K562 (cell line): ENCODE measurements around the gene IMPA2. TPM values are rescaled to one million over a fixed set of nuclear protein-coding genes. Genes with fewer than 3 reads are reported as not detected.

Experiments used
- ATAC-seq: fragments of 200-7000 bp; cut with Tn5 transposase; 3 replicates; pipeline ENCODE4 v1.9.1; 2020; ENCODE audit warnings: moderate library complexity
- BruUV-seq: library from RNA; stranded (reverse); fragments of 400-500 nt; replicated peaks from 2 replicates; lab custom pipeline; 2021; lab: Mats Ljungman, UMichigan
- CTCF ChIA-PET: fragments of 300-600 bp; formaldehyde crosslinking; extraction: SDS; loops from one replicate; lab custom pipeline; 2021; ENCODE audit warnings: low intra/inter-chr PET ratio; lab: Yijun Ruan, JAX
- POLR2A ChIA-PET: fragments of 300-600, 350-650 bp; sonication (Branson Sonifier 250); formaldehyde crosslinking; extraction: SDS; loops from one replicate; lab custom pipeline; 2021; ENCODE audit warnings: antibody characterized with exemption, inconsistent platforms; lab: Yijun Ruan, JAX
- DNase-seq, 4 experiments: peaks; one replicate each; pipeline versions ENCODE4 v3.0.0 to v3.0.0-alpha.2; 2011 to 2018; ENCODE audit warnings: low spot score in 3 of 4, mixed read lengths in 3 of 4; ENCODE audit errors: extremely low read depth in 1 of 4
- FAIRE-seq: peaks from 2 replicates; lab custom pipeline; 2011; peaks lifted over from hg19 to GRCh38; lab: Jason Lieb, UNC
- H2AFZ ChIP-seq: 2 replicates; pipeline ENCODE4 v1.6.0; 2011; ENCODE audit warnings: low read depth, low read length, control low read depth, inconsistent platforms
- H3K27ac ChIP-seq: fragments of 200-600 bp; 3 replicates; pipeline ENCODE4 v1.8.0; 2011; ENCODE audit warnings: low read depth, mild to moderate bottlenecking, control low read depth, inconsistent platforms, low read length, moderate library complexity, mixed read lengths; ENCODE audit errors: extremely low read depth
- H3K27me3 ChIP-seq, 2 experiments: fragments of 300-600 bp in 1 of 2; 2 replicates in 1 of 2; 3 replicates in 1 of 2; pipeline versions ENCODE4 v1.6.0 to v1.8.0; 2011; ENCODE audit warnings: inconsistent platforms in 2 of 2, low read length in 2 of 2, mild to moderate bottlenecking in 1 of 2, mixed read lengths in 1 of 2, moderate library complexity in 1 of 2; ENCODE audit not compliant: control insufficient read depth in 2 of 2, insufficient read depth in 2 of 2
- H3K36me3 ChIP-seq: fragments of 300-600 bp; 3 replicates; pipeline ENCODE4 v1.8.0; 2011; ENCODE audit warnings: mild to moderate bottlenecking, low read length, inconsistent platforms; ENCODE audit not compliant: control insufficient read depth, insufficient read depth
- H3K4me1 ChIP-seq, 2 experiments: fragments of 200-600 bp in 1 of 2; replicated peaks in 1 of 2; 2 replicates in 1 of 2; 3 replicates in 1 of 2; pipeline versions ENCODE4 v1.5.1 to v1.8.0; 2011; ENCODE audit warnings: inconsistent platforms in 2 of 2, low read length in 2 of 2, mild to moderate bottlenecking in 1 of 2, mixed read lengths in 1 of 2, moderate library complexity in 1 of 2; ENCODE audit not compliant: control insufficient read depth in 2 of 2, insufficient read depth in 2 of 2
- H3K4me2 ChIP-seq: 2 replicates; pipeline ENCODE4 v1.6.1; 2011; ENCODE audit warnings: low read length, control low read depth, inconsistent platforms, mixed read lengths; ENCODE audit not compliant: insufficient read depth
- H3K4me3 ChIP-seq: fragments of 200-600 bp; sonication (generic), shearing (Covaris generic); 2 replicates; pipeline ENCODE4 v1.5.1; 2016; ENCODE audit warnings: control low read depth, inconsistent platforms
- H3K79me2 ChIP-seq: fragments of 200-600 bp; 3 replicates; pipeline ENCODE4 v1.8.0; 2011; ENCODE audit warnings: low read length, inconsistent platforms; ENCODE audit not compliant: control insufficient read depth, insufficient read depth
- H3K9ac ChIP-seq, 2 experiments: 2 replicates each; pipeline versions ENCODE4 v1.6.0 to v1.6.1; 2011; ENCODE audit warnings: low read depth in 2 of 2, low read length in 2 of 2, control low read depth in 1 of 2, inconsistent platforms in 1 of 2, mild to moderate bottlenecking in 1 of 2, mixed read lengths in 1 of 2; ENCODE audit not compliant: insufficient read depth in 1 of 2
- H3K9me1 ChIP-seq: one replicate; pipeline ENCODE4 v1.6.0; 2011; ENCODE audit warnings: inconsistent platforms, mild to moderate bottlenecking, low read length, moderate library complexity; ENCODE audit not compliant: control insufficient read depth, insufficient read depth
- H3K9me3 ChIP-seq: replicated peaks from 2 replicates; pipeline ENCODE4 v1.5.1; 2011; ENCODE audit warnings: low read depth, low read length, inconsistent platforms; ENCODE audit not compliant: control insufficient read depth, insufficient read depth
- H4K20me1 ChIP-seq: replicated peaks from 2 replicates; pipeline ENCODE4 v1.6.1; 2011; ENCODE audit warnings: low read length, inconsistent platforms, mixed read lengths; ENCODE audit not compliant: control insufficient read depth, insufficient read depth
- CEBPB ChIP-seq: fragments of 450-650 bp; IDR thresholded peaks from 2 replicates; pipeline ENCODE4 v1.6.1; 2016; ENCODE audit warnings: missing genetic modification characterization, missing compliant biosample characterization
- CEBPG ChIP-seq, 3 experiments: fragments of 200-800 bp in 1 of 3; sonication (Bioruptor generic) in 1 of 3; sonication (generic) in 1 of 3; formaldehyde crosslinking in 1 of 3; IDR thresholded peaks in 2 of 3; conservative IDR thresholded peaks in 1 of 3; 2 replicates each; pipeline versions ENCODE4 v1.6.1 to v1.8.0; 2016 to 2022; ENCODE audit warnings: missing compliant biosample characterization in 2 of 3, missing genetic modification characterization in 2 of 3, mild to moderate bottlenecking in 1 of 3, missing genetic modification reagents in 1 of 3
- E2F4 ChIP-seq: sonication (generic); formaldehyde crosslinking; IDR thresholded peaks from 2 replicates; pipeline ENCODE4 v1.8.0; 2022; ENCODE audit warnings: mild to moderate bottlenecking, low read depth, missing genetic modification reagents
- NR2C1 ChIP-seq, 2 experiments: fragments of 450-650 bp; IDR thresholded peaks; 2 replicates each; pipeline ENCODE4 v1.6.1; 2017; ENCODE audit warnings: mild to moderate bottlenecking in 2 of 2, antibody characterized with exemption in 1 of 2, inconsistent platforms in 1 of 2, missing compliant biosample characterization in 1 of 2, missing genetic modification characterization in 1 of 2
- WGBS: fragments of 100-300 bp; shearing (Covaris generic); methylation state at CpG from one replicate; pipeline ENCODE4 v1.1.6; 2016; ENCODE audit warnings: low coverage, mixed read lengths; ENCODE audit not compliant: insufficient coverage; ENCODE audit errors: missing lambda C conversion rate; 5-methylcytosine and 5-hydroxymethylcytosine counted together
- in situ Hi-C: fragments of 300-500 bp; cut with MboI; formaldehyde crosslinking; loops from 4 replicates; pipeline ENCODE4 v1.15.0; 2018; ENCODE audit warnings: inconsistent platforms, mixed read lengths
- intact Hi-C: fragments of 100-400 bp; cut with micrococcal nuclease; formaldehyde crosslinking; loops from 2 replicates; pipeline ENCODE4 v1.14.2; 2022
- polyA plus RNA-seq, 8 experiments: library from polyadenylated mRNA; depleted of rRNA in 4 of 8; stranded (reverse) in 5 of 8; unstranded in 3 of 8; fragments of >200 nt; fragmentation: Nextera tagmentation in 2 of 8; fragmentation: Illumina TruSeq in 1 of 8; extraction: Ambion mirVana in 2 of 8; extraction: Trizol in 1 of 8; gene quantifications; 2 replicates each; pipeline versions ENCODE4 v1.2.1 to v1.2.3, GENCODE V29; 2011 to 2014; ENCODE audit warnings: inconsistent platforms in 1 of 8, missing spikeins in 1 of 8
- total RNA-seq, 7 experiments: library from RNA; depleted of rRNA in 6 of 7; stranded (reverse); fragments of >200 nt in 6 of 7; fragmentation: Illumina TruSeq in 2 of 7; extraction: Trizol in 2 of 7; gene quantifications; 2 replicates each; pipeline versions ENCODE4 v1.2.1 to v1.2.3, GENCODE V29; 2011 to 2021; ENCODE audit warnings: low replicate concordance in 1 of 7

IMPA2 gene
- total and polyA plus RNA-seq, 9 of the 15 experiments (the other 6 are each of a cell fraction or from before 2014, with no cell fraction given) = 0.62 to 11.3 (median 5.7) TPM

- POLR2A ChIA-PET = no interaction called here
- Histone ChIP-seq H4K20me1 (0 out of 2 replicates have a peak, but pooled peaks cover 3% of the 10 kb centered on the region), H3K9me1 (no peaks in the 10 kb centered on the region), H3K4me2 (no peak overlapping the region), H3K36me3 (no peaks in the 10 kb centered on the region), H3K27me3 (no peaks in the 10 kb centered on the region), H3K9ac (no peak overlapping the region), H3K4me1 (peaks cover 13 to 27% of the 10 kb centered on the region in 2 experiments), H3K4me3 (no peak overlapping the region), H3K9me3 (no peaks in the 10 kb centered on the region), H3K79me2 (no peaks in the 10 kb centered on the region), H3K27ac (no peak overlapping the region), H2AFZ (no peak overlapping the region)
- TF ChIP-seq CEBPB (tag) (peak; percentile 93), E2F4 (CRISPR knock-in tag) (no peak), CEBPG (CRISPR knock-in tag; IDR thresholded peaks at IDR 0.05) (no peak), CEBPG (tag; conservative IDR thresholded peaks at IDR 0.05 in 1 of 2, IDR thresholded peaks at IDR 0.05 in 1 of 2) (peak; percentile 38 to 53; a peak in 1 of 4 replicates), NR2C1 (IDR thresholded peaks at IDR 0.05) (0 out of 2 replicates have a peak, but pooled peaks have one; percentile 40), NR2C1 (tag; IDR thresholded peaks at IDR 0.05) (peak; percentile 46)
- intact Hi-C loops (no loop called here), in situ Hi-C loops (no loop called here)
- CTCF ChIA-PET = no interaction called here
- FAIRE-seq (no peak), DNase-seq (no peak), ATAC-seq (no peak)
- WGBS = 59% methylated on average over 4 of the region's 4 CpGs
- no TSS peak for BruUV-seq
Observed at GRCh38 chr18:11982981-11983380, 1.7 kb downstream of the IMPA2 start.
